ENCODE data around the gene MROH8. TPM values are rescaled to one million over a fixed set of nuclear protein-coding genes. Genes with fewer than 3 reads are reported as not detected.
"Not testable (repeated sequence)": the region's sequence is repeated elsewhere in the genome, so short reads cannot be mapped to it uniquely, and the experiment has no call there.

The MROH8 gene
- total and polyA plus RNA-seq, 2 of the 13 experiments (the other 11 are each of a cell fraction or from before 2014, with no cell fraction given), result 2.6 to 5.5 TPM

DNA sequence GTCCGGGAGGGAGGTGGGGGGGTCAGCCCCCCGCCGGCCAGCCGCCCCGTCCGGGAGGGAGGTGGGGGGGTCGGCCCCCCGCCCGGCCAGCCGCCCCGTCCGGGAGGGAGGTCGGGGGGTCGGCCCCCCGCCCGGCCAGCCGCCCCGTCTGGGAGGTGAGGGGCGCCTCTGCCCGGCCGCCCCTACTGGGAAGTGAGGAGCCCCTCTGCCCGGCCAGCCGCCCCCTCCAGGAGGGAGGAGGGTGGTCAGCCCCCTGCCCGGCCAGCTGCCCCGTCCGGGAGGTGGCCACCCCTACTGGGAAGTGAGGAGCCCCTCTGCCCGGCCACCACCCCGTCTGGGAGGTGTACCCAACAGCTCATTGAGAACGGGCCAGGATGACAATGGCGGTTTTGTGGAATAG lies 53.1 kb downstream of the MROH8 start:
- H3K9me3 ChIP-seq (ENCODE audit: low read length); POLR2A ChIA-PET; H3K9ac ChIP-seq (ENCODE audit: insufficient read depth, low read depth, low read length); H3K4me1 ChIP-seq (ENCODE audit: insufficient read depth, low read length); H3K79me2 ChIP-seq (ENCODE audit: insufficient read depth, low read length); CTCF ChIA-PET (ENCODE audit: low intra/inter-chr PET ratio, low total read pairs); intact Hi-C loops (cut with micrococcal nuclease; ENCODE audit: unreplicated experiment); H2AFZ ChIP-seq (ENCODE audit: low read length); H3K4me2 ChIP-seq (ENCODE audit: low read depth, low read length); BruUV-seq (replicated peaks); H4K20me1 ChIP-seq (ENCODE audit: insufficient read depth, low read length); ATAC-seq; FAIRE-seq; H3K36me3 ChIP-seq (replicated peaks in 1 of 2; ENCODE audit: control insufficient read depth in 1 of 2, insufficient read depth in 2 of 2, low read length in 2 of 2); H3K27me3 ChIP-seq (ENCODE audit: control insufficient read depth in 1 of 2, insufficient read depth in 2 of 2, low read length in 2 of 2); DNase-seq (ENCODE audit: low spot score); H3K27ac ChIP-seq (ENCODE audit: extremely low read length, insufficient read depth, low read length); H3K4me3 ChIP-seq (replicated peaks in 1 of 3; ENCODE audit: insufficient read depth in 1 of 3, low read depth in 2 of 3, low read length in 3 of 3); in situ Hi-C loops (cut with HindIII; ENCODE audit: extremely low pct_ligation_motif_present, low pct_unique_long_range_greater_than_20kb): not testable (repeated sequence)
- 67% methylated on average over 9 of the region's 30 CpGs for WGBS (ENCODE audit: low lambda C conversion rate)

GRCh38 chr20:37123441-37123840 lies 55.9 kb downstream of the MROH8 start:
- DNase-seq (ENCODE audit: low spot score) (peak; percentile 23), ATAC-seq (peak; percentile 42), FAIRE-seq (no peak)
- no peaks in the 10 kb centered on the region for H3K27me3 ChIP-seq (ENCODE audit: control insufficient read depth in 1 of 2, insufficient read depth in 2 of 2, low read length in 2 of 2)
- no peaks in the 10 kb centered on the region for H3K79me2 ChIP-seq (ENCODE audit: insufficient read depth, low read length)
- BruUV-seq (replicated peaks), result no TSS peak
- peaks cover 22% of the 10 kb centered on the region for H3K4me1 ChIP-seq (ENCODE audit: insufficient read depth, low read length)
- ChIA-PET POLR2A (no interaction called here), CTCF (ENCODE audit: low intra/inter-chr PET ratio, low total read pairs) (no interaction called here)
- H3K4me2 ChIP-seq (ENCODE audit: low read depth, low read length), result no peak overlapping the region
- H3K4me3 ChIP-seq (replicated peaks in 1 of 3; ENCODE audit: insufficient read depth in 1 of 3, low read depth in 2 of 3, low read length in 3 of 3), result no peak overlapping the region
- in situ Hi-C loops (cut with HindIII; ENCODE audit: extremely low pct_ligation_motif_present, low pct_unique_long_range_greater_than_20kb), result no loop called here
- no peak overlapping the region for H3K9ac ChIP-seq (ENCODE audit: insufficient read depth, low read depth, low read length)
- H2AFZ ChIP-seq (ENCODE audit: low read length), result no peak overlapping the region
- 52% methylated on average over 6 of the region's 6 CpGs for WGBS (ENCODE audit: low lambda C conversion rate)
- H3K27ac ChIP-seq (ENCODE audit: extremely low read length, insufficient read depth, low read length), result no peak overlapping the region
- H3K9me3 ChIP-seq (ENCODE audit: low read length), result no peaks in the 10 kb centered on the region
- intact Hi-C loops (cut with micrococcal nuclease; ENCODE audit: unreplicated experiment), result no loop called here
- no peaks in the 10 kb centered on the region for H4K20me1 ChIP-seq (ENCODE audit: insufficient read depth, low read length)
- no peaks in the 10 kb centered on the region for H3K36me3 ChIP-seq (replicated peaks in 1 of 2; ENCODE audit: control insufficient read depth in 1 of 2, insufficient read depth in 2 of 2, low read length in 2 of 2)
- no peak for TF ChIP-seq ADNP (CRISPR knock-in tag; IDR thresholded peaks at IDR 0.05)
- TF ChIP-seq CEBPB (IDR thresholded peaks at IDR 0.05; ENCODE audit: borderline replicate concordance, low read depth, low read length), result 0 out of 2 replicates have a peak, but pooled peaks have one; percentile 42

- Histone ChIP-seq H4K20me1 (ENCODE audit: insufficient read depth, low read length) (no peaks in the 10 kb centered on the region), H3K9ac (ENCODE audit: insufficient read depth, low read depth, low read length) (no peak overlapping the region), H2AFZ (ENCODE audit: low read length) (no peak overlapping the region), H3K4me2 (ENCODE audit: low read depth, low read length) (no peak overlapping the region), H3K9me3 (ENCODE audit: low read length) (no peaks in the 10 kb centered on the region), H3K4me3 (replicated peaks in 1 of 3; ENCODE audit: insufficient read depth in 1 of 3, low read depth in 2 of 3, low read length in 3 of 3) (no peak overlapping the region), H3K4me1 (ENCODE audit: insufficient read depth, low read length) (peaks cover 19% of the 10 kb centered on the region), H3K27me3 (ENCODE audit: control insufficient read depth in 1 of 2, insufficient read depth in 2 of 2, low read length in 2 of 2) (no peaks in the 10 kb centered on the region), H3K36me3 (replicated peaks in 1 of 2; ENCODE audit: control insufficient read depth in 1 of 2, insufficient read depth in 2 of 2, low read length in 2 of 2) (no peaks in the 10 kb centered on the region), H3K27ac (ENCODE audit: extremely low read length, insufficient read depth, low read length) (no peak overlapping the region), H3K79me2 (ENCODE audit: insufficient read depth, low read length) (no peaks in the 10 kb centered on the region)
- no TSS peak for BruUV-seq (replicated peaks)
- POLR2A ChIA-PET, result interaction anchor here (1.5 kb wide), 1 partner anchor 58 kb away, joined by 4 read pairs; the partner anchor contains the start of genes MROH8 and RPN2
- no peak for TF ChIP-seq SP5 (CRISPR knock-in tag; IDR thresholded peaks at IDR 0.05; ENCODE audit: borderline replicate concordance, low read depth)
- TF ChIP-seq GZF1 (CRISPR knock-in tag; IDR thresholded peaks at IDR 0.05), result peak; percentile 96
- intact Hi-C loops (cut with micrococcal nuclease; ENCODE audit: unreplicated experiment), result no loop called here
- ATAC-seq (peak; percentile 62), DNase-seq (ENCODE audit: low spot score) (no peak), FAIRE-seq (no peak)
- CTCF ChIA-PET (ENCODE audit: low intra/inter-chr PET ratio, low total read pairs), result no interaction called here
- WGBS (ENCODE audit: low lambda C conversion rate), result 36% methylated on average over 4 of the region's 4 CpGs
- in situ Hi-C loops (cut with HindIII; ENCODE audit: extremely low pct_ligation_motif_present, low pct_unique_long_range_greater_than_20kb), result no loop called here
Observed at GRCh38 chr20:37120497-37120896, 58.9 kb downstream of the MROH8 start.

All from HepG2 (cell line).